CD4-positive, alpha-beta T cell treated with Interleukin-6 for 4 hours (primary cell): ENCODE measurements around the gene HAUS8.
"Not testable (repeated sequence)": the region's sequence is repeated elsewhere in the genome, so short reads cannot be mapped to it uniquely, and the experiment has no call there.

Experiments used
- DNase-seq: peaks from one replicate; pipeline ENCODE4 v3.0.0-alpha.2; 2020; ENCODE audit warnings: mixed read lengths

The HAUS8 gene

GRCh38 chr19:17101686-17102628, 26.7 kb upstream of the HAUS8 start:
- DNase-seq: no peak

GRCh38 chr19:17098326-17098725, 23.1 kb upstream of the HAUS8 start:
- DNase-seq: no peak

- no peak for DNase-seq
Measured at GRCh38 chr19:17097593-17098126, 22.4 kb upstream of the HAUS8 start.

GRCh38 chr19:17095141-17095919, 20.1 kb upstream of the HAUS8 start:
- DNase-seq: no peak

GRCh38 chr19:17094694-17095093, 19.4 kb upstream of the HAUS8 start:
- DNase-seq: not testable (repeated sequence)

GRCh38 chr19:17092696-17093095, 17.4 kb upstream of the HAUS8 start:
- DNase-seq: no peak

GRCh38 chr19:17091758-17092333, 16.6 kb upstream of the HAUS8 start:
- peak; percentile 32 for DNase-seq

GRCh38 chr19:17090583-17090982, 15.3 kb upstream of the HAUS8 start:
- DNase-seq: peak; percentile 34

- DNase-seq: no peak
Measured at GRCh38 chr19:17088552-17088951, 13.3 kb upstream of the HAUS8 start.

- no peak for DNase-seq
Measured at GRCh38 chr19:17086834-17087233, 11.6 kb upstream of the HAUS8 start.

- DNase-seq: no peak
Measured at GRCh38 chr19:17086120-17086519, 10.9 kb upstream of the HAUS8 start.

GRCh38 chr19:17081672-17082630, 6.7 kb upstream of the HAUS8 start:
- DNase-seq: no peak

- DNase-seq: no peak
Measured at GRCh38 chr19:17080440-17080801, 5.2 kb upstream of the HAUS8 start.

- DNase-seq: peak; percentile 70
Measured at GRCh38 chr19:17079710-17080439, 4.6 kb upstream of the HAUS8 start.

GRCh38 chr19:17078920-17079709, 3.9 kb upstream of the HAUS8 start:
- no peak for DNase-seq

- DNase-seq: no peak
Measured at GRCh38 chr19:17078036-17078919, 3.0 kb upstream of the HAUS8 start.

- DNase-seq: no peak
Measured at GRCh38 chr19:17077447-17078028, 2.3 kb upstream of the HAUS8 start.

- peak; percentile 48 for DNase-seq
Measured at GRCh38 chr19:17076543-17076991, 1.3 kb upstream of the HAUS8 start.
